Bronchial epithelial cell (primary cell): Measurements from ENCODE around the gene ARHGAP15. TPM values are rescaled to one million over a fixed set of nuclear protein-coding genes. Genes with fewer than 3 reads are reported as not detected.

ENCODE experiments used
- DNase-seq: peaks from one replicate; pipeline ENCODE4 v3.0.0-alpha.2; 2010; ENCODE audit warnings: low read depth
- FAIRE-seq: peaks from 2 replicates; lab custom pipeline; 2011; peaks lifted over from hg19 to GRCh38; lab: Jason Lieb, UNC
- H3K27me3 ChIP-seq: 2 replicates; pipeline ENCODE4 v1.5.1; 2011; ENCODE audit warnings: low read length; ENCODE audit not compliant: control insufficient read depth, insufficient read depth
- H3K36me3 ChIP-seq: 2 replicates; pipeline ENCODE4 v1.5.1; 2011; ENCODE audit warnings: low read length; ENCODE audit not compliant: control insufficient read depth, insufficient read depth
- H3K4me3 ChIP-seq: 2 replicates; pipeline ENCODE4 v1.5.1; 2011; ENCODE audit warnings: mild to moderate bottlenecking, low read depth, low read length, control low read depth
- total RNA-seq: library from RNA; depleted of rRNA; stranded (reverse); fragments of >200 nt; gene quantifications from 2 replicates; pipeline ENCODE4 v1.2.1, GENCODE V29; 2014
- TF ChIP-seq, protein P1 (sequence below): IDR thresholded peaks from 2 replicates; pipeline ENCODE4 v1.5.1; 2011; ENCODE audit warnings: mild to moderate bottlenecking, moderate library complexity, low read length, control low read depth, inconsistent platforms; ENCODE audit not compliant: insufficient read depth, severe bottlenecking

The ARHGAP15 gene
- total RNA-seq, 1 donor from 2014 or later = not detected

GRCh38 chr2:143417428-143417827 lies 288.2 kb downstream of the ARHGAP15 start:
- Histone ChIP-seq H3K27me3 (no peaks in the 10 kb centered on the region), H3K36me3 (no peaks in the 10 kb centered on the region), H3K4me3 (no peak overlapping the region)
- no peak for FAIRE-seq
- no peak for DNase-seq
- TF ChIP-seq, protein P1, sequence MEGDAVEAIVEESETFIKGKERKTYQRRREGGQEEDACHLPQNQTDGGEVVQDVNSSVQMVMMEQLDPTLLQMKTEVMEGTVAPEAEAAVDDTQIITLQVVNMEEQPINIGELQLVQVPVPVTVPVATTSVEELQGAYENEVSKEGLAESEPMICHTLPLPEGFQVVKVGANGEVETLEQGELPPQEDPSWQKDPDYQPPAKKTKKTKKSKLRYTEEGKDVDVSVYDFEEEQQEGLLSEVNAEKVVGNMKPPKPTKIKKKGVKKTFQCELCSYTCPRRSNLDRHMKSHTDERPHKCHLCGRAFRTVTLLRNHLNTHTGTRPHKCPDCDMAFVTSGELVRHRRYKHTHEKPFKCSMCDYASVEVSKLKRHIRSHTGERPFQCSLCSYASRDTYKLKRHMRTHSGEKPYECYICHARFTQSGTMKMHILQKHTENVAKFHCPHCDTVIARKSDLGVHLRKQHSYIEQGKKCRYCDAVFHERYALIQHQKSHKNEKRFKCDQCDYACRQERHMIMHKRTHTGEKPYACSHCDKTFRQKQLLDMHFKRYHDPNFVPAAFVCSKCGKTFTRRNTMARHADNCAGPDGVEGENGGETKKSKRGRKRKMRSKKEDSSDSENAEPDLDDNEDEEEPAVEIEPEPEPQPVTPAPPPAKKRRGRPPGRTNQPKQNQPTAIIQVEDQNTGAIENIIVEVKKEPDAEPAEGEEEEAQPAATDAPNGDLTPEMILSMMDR = no peak

GRCh38 chr2:143420313-143420712 lies 291.1 kb downstream of the ARHGAP15 start:
- TF ChIP-seq, protein P1 = no peak
- no peak for DNase-seq
- FAIRE-seq = no peak

GRCh38 chr2:143422681-143423080 lies 293.5 kb downstream of the ARHGAP15 start:
- H3K36me3 ChIP-seq = no peaks in the 10 kb centered on the region
- H3K27me3 ChIP-seq = no peaks in the 10 kb centered on the region
- no peak overlapping the region for H3K4me3 ChIP-seq
- DNase-seq = no peak
- TF ChIP-seq, protein P1 = no peak
- peak; percentile 75 for FAIRE-seq

More at GRCh38 chr2:143420313-143420712, 291.1 kb downstream of the ARHGAP15 start:
- Histone ChIP-seq H3K36me3 (no peaks in the 10 kb centered on the region), H3K4me3 (no peak overlapping the region), H3K27me3 (no peaks in the 10 kb centered on the region)

GRCh38 chr2:143425896-143426295 lies 296.7 kb downstream of the ARHGAP15 start:
- DNase-seq = no peak
- FAIRE-seq = no peak
- no peak overlapping the region for H3K4me3 ChIP-seq
- TF ChIP-seq, protein P1 = no peak
- H3K36me3 ChIP-seq = no peaks in the 10 kb centered on the region
- no peaks in the 10 kb centered on the region for H3K27me3 ChIP-seq

DNA sequence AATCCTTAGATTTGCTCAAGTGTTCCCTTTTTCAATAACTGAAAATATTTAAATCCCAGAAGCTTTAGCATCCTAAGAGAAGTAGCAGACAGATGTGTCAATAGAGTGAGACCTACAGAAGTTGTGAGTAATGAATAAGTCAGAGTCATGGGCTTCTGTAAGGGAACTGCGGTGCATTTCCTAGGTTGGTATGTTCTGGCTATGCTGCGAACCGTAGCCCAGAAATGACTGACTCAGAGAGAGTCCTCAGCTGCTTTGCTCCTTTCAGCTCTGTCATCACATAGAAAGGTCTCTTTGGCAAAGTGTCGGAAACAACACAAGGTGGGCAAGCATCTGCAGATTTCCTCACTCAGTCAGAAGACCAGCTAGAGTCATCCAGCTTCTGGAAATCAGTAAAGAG lies 297.1 kb downstream of the ARHGAP15 start:
- TF ChIP-seq, protein P1 = no peak
- DNase-seq (peak; percentile 87), FAIRE-seq (peak; percentile 62)

GRCh38 chr2:143428700-143429099 lies 299.5 kb downstream of the ARHGAP15 start:
- no peak for FAIRE-seq
- Histone ChIP-seq H3K4me3 (no peak overlapping the region), H3K36me3 (no peaks in the 10 kb centered on the region), H3K27me3 (no peaks in the 10 kb centered on the region)
- DNase-seq = peak; percentile 49
- TF ChIP-seq, protein P1 = no peak

More for the DNA sequence above, 297.1 kb downstream of the ARHGAP15 start:
- Histone ChIP-seq H3K36me3 (no peaks in the 10 kb centered on the region), H3K27me3 (no peaks in the 10 kb centered on the region), H3K4me3 (no peak overlapping the region)
